K562 (cell line): ENCODE results near the gene IL27RA. TPM values are rescaled to one million over a fixed set of nuclear protein-coding genes. Genes with fewer than 3 reads are reported as not detected.

Experiments
- ATAC-seq: fragments of 200-7000 bp; cut with Tn5 transposase; 3 replicates; pipeline ENCODE4 v1.9.1; 2020; ENCODE audit warnings: moderate library complexity
- BruUV-seq: library from RNA; stranded (reverse); fragments of 400-500 nt; replicated peaks from 2 replicates; lab custom pipeline; 2021; lab: Mats Ljungman, UMichigan
- CTCF ChIA-PET: fragments of 300-600 bp; formaldehyde crosslinking; extraction: SDS; loops from one replicate; lab custom pipeline; 2021; ENCODE audit warnings: low intra/inter-chr PET ratio; lab: Yijun Ruan, JAX
- POLR2A ChIA-PET: fragments of 300-600, 350-650 bp; sonication (Branson Sonifier 250); formaldehyde crosslinking; extraction: SDS; loops from one replicate; lab custom pipeline; 2021; ENCODE audit warnings: antibody characterized with exemption, inconsistent platforms; lab: Yijun Ruan, JAX
- DNase-seq, 4 experiments: peaks; one replicate each; pipeline versions ENCODE4 v3.0.0 to v3.0.0-alpha.2; 2011 to 2018; ENCODE audit warnings: low spot score in 3 of 4, mixed read lengths in 3 of 4; ENCODE audit errors: extremely low read depth in 1 of 4
- FAIRE-seq: peaks from 2 replicates; lab custom pipeline; 2011; peaks lifted over from hg19 to GRCh38; lab: Jason Lieb, UNC
- H2AFZ ChIP-seq: 2 replicates; pipeline ENCODE4 v1.6.0; 2011; ENCODE audit warnings: low read depth, low read length, control low read depth, inconsistent platforms
- H3K27ac ChIP-seq: fragments of 200-600 bp; 3 replicates; pipeline ENCODE4 v1.8.0; 2011; ENCODE audit warnings: low read depth, mild to moderate bottlenecking, control low read depth, inconsistent platforms, low read length, moderate library complexity, mixed read lengths; ENCODE audit errors: extremely low read depth
- H3K27me3 ChIP-seq, 2 experiments: fragments of 300-600 bp in 1 of 2; 2 replicates in 1 of 2; 3 replicates in 1 of 2; pipeline versions ENCODE4 v1.6.0 to v1.8.0; 2011; ENCODE audit warnings: inconsistent platforms in 2 of 2, low read length in 2 of 2, mild to moderate bottlenecking in 1 of 2, mixed read lengths in 1 of 2, moderate library complexity in 1 of 2; ENCODE audit not compliant: control insufficient read depth in 2 of 2, insufficient read depth in 2 of 2
- H3K36me3 ChIP-seq: fragments of 300-600 bp; 3 replicates; pipeline ENCODE4 v1.8.0; 2011; ENCODE audit warnings: mild to moderate bottlenecking, low read length, inconsistent platforms; ENCODE audit not compliant: control insufficient read depth, insufficient read depth
- H3K4me1 ChIP-seq, 2 experiments: fragments of 200-600 bp in 1 of 2; replicated peaks in 1 of 2; 2 replicates in 1 of 2; 3 replicates in 1 of 2; pipeline versions ENCODE4 v1.5.1 to v1.8.0; 2011; ENCODE audit warnings: inconsistent platforms in 2 of 2, low read length in 2 of 2, mild to moderate bottlenecking in 1 of 2, mixed read lengths in 1 of 2, moderate library complexity in 1 of 2; ENCODE audit not compliant: control insufficient read depth in 2 of 2, insufficient read depth in 2 of 2
- H3K4me2 ChIP-seq: 2 replicates; pipeline ENCODE4 v1.6.1; 2011; ENCODE audit warnings: low read length, control low read depth, inconsistent platforms, mixed read lengths; ENCODE audit not compliant: insufficient read depth
- H3K4me3 ChIP-seq: fragments of 200-600 bp; sonication (generic), shearing (Covaris generic); 2 replicates; pipeline ENCODE4 v1.5.1; 2016; ENCODE audit warnings: control low read depth, inconsistent platforms
- H3K79me2 ChIP-seq: fragments of 200-600 bp; 3 replicates; pipeline ENCODE4 v1.8.0; 2011; ENCODE audit warnings: low read length, inconsistent platforms; ENCODE audit not compliant: control insufficient read depth, insufficient read depth
- H3K9ac ChIP-seq, 2 experiments: 2 replicates each; pipeline versions ENCODE4 v1.6.0 to v1.6.1; 2011; ENCODE audit warnings: low read depth in 2 of 2, low read length in 2 of 2, control low read depth in 1 of 2, inconsistent platforms in 1 of 2, mild to moderate bottlenecking in 1 of 2, mixed read lengths in 1 of 2; ENCODE audit not compliant: insufficient read depth in 1 of 2
- H3K9me1 ChIP-seq: one replicate; pipeline ENCODE4 v1.6.0; 2011; ENCODE audit warnings: inconsistent platforms, mild to moderate bottlenecking, low read length, moderate library complexity; ENCODE audit not compliant: control insufficient read depth, insufficient read depth
- H3K9me3 ChIP-seq: replicated peaks from 2 replicates; pipeline ENCODE4 v1.5.1; 2011; ENCODE audit warnings: low read depth, low read length, inconsistent platforms; ENCODE audit not compliant: control insufficient read depth, insufficient read depth
- H4K20me1 ChIP-seq: replicated peaks from 2 replicates; pipeline ENCODE4 v1.6.1; 2011; ENCODE audit warnings: low read length, inconsistent platforms, mixed read lengths; ENCODE audit not compliant: control insufficient read depth, insufficient read depth
- ETS1 ChIP-seq: conservative IDR thresholded peaks from 2 replicates; pipeline ENCODE4 v1.6.1; 2011; ENCODE audit warnings: low read depth, mild to moderate bottlenecking, low read length; ENCODE audit not compliant: control insufficient read depth
- KAT2B ChIP-seq: IDR thresholded peaks from one replicate; pipeline ENCODE4 v1.6.1; 2012; ENCODE audit warnings: low read depth, mild to moderate bottlenecking, control low read depth, inconsistent platforms, low read length, moderate library complexity
- MGA ChIP-seq: fragments of 450-650 bp; IDR thresholded peaks from 2 replicates; pipeline ENCODE4 v1.6.1; 2016; ENCODE audit warnings: mild to moderate bottlenecking, moderate library complexity
- NFE2L1 ChIP-seq: fragments of 450-650 bp; IDR thresholded peaks from 2 replicates; pipeline ENCODE4 v1.6.1; 2016; ENCODE audit warnings: missing genetic modification characterization, low read depth, mild to moderate bottlenecking, missing compliant biosample characterization, moderate library complexity, borderline replicate concordance
- TCF3 ChIP-seq: sonication (generic); formaldehyde crosslinking; IDR thresholded peaks from 2 replicates; pipeline ENCODE4 v1.4.0; 2020; ENCODE audit warnings: mild to moderate bottlenecking, missing genetic modification reagents
- WHSC1 ChIP-seq: IDR thresholded peaks from one replicate; pipeline ENCODE4 v1.6.1; 2012; ENCODE audit warnings: low read length, control low read depth, inconsistent platforms
- WGBS: fragments of 100-300 bp; shearing (Covaris generic); methylation state at CpG from one replicate; pipeline ENCODE4 v1.1.6; 2016; ENCODE audit warnings: low coverage, mixed read lengths; ENCODE audit not compliant: insufficient coverage; ENCODE audit errors: missing lambda C conversion rate; 5-methylcytosine and 5-hydroxymethylcytosine counted together
- in situ Hi-C: fragments of 300-500 bp; cut with MboI; formaldehyde crosslinking; loops from 4 replicates; pipeline ENCODE4 v1.15.0; 2018; ENCODE audit warnings: inconsistent platforms, mixed read lengths
- intact Hi-C: fragments of 100-400 bp; cut with micrococcal nuclease; formaldehyde crosslinking; loops from 2 replicates; pipeline ENCODE4 v1.14.2; 2022
- polyA plus RNA-seq, 8 experiments: library from polyadenylated mRNA; depleted of rRNA in 4 of 8; stranded (reverse) in 5 of 8; unstranded in 3 of 8; fragments of >200 nt; fragmentation: Nextera tagmentation in 2 of 8; fragmentation: Illumina TruSeq in 1 of 8; extraction: Ambion mirVana in 2 of 8; extraction: Trizol in 1 of 8; gene quantifications; 2 replicates each; pipeline versions ENCODE4 v1.2.1 to v1.2.3, GENCODE V29; 2011 to 2014; ENCODE audit warnings: inconsistent platforms in 1 of 8, missing spikeins in 1 of 8
- total RNA-seq, 7 experiments: library from RNA; depleted of rRNA in 6 of 7; stranded (reverse); fragments of >200 nt in 6 of 7; fragmentation: Illumina TruSeq in 2 of 7; extraction: Trizol in 2 of 7; gene quantifications; 2 replicates each; pipeline versions ENCODE4 v1.2.1 to v1.2.3, GENCODE V29; 2011 to 2021; ENCODE audit warnings: low replicate concordance in 1 of 7

IL27RA gene
- total and polyA plus RNA-seq, 9 of the 15 experiments (the other 6 are each of a cell fraction or from before 2014, with no cell fraction given): 1.9 to 15.9 (median 12.0) TPM

- H3K79me2 ChIP-seq: peaks cover 67% of the 10 kb centered on the region
- TF ChIP-seq KAT2B (no peak), WHSC1 (no peak), TCF3 (CRISPR knock-in tag) (no peak), ETS1 (no peak), MGA (no peak), NFE2L1 (tag) (no peak)
Observed at GRCh38 chr19:14000691-14001375, 30.7 kb upstream of the IL27RA start.

More at GRCh38 chr19:14000691-14001375, 30.7 kb upstream of the IL27RA start:
- peaks cover 26 to 28% of the 10 kb centered on the region in 2 experiments for H3K4me1 ChIP-seq
- no peaks in the 10 kb centered on the region for H3K27me3 ChIP-seq
- FAIRE-seq (no peak), DNase-seq (no peak), ATAC-seq (no peak)
- ChIA-PET CTCF (no interaction called here), POLR2A (interaction anchor here (0.6 kb wide), 2 partner anchors 30 to 40 kb away, joined by 3 to 4 read pairs; no protein-coding TSS in a partner anchor)
- no peaks in the 10 kb centered on the region for H3K9me1 ChIP-seq
- no TSS peak for BruUV-seq
- 87% methylated on average over 13 of the region's 13 CpGs for WGBS
- no peaks in the 10 kb centered on the region for H4K20me1 ChIP-seq
- no peak overlapping the region for H2AFZ ChIP-seq
- H3K4me2 ChIP-seq: no peak overlapping the region
- peak overlapping the region in 1 of 2 experiments; percentile 3; a peak in 1 of 4 replicates for H3K9ac ChIP-seq
- H3K36me3 ChIP-seq: peaks cover 34% of the 10 kb centered on the region; the same call in 2 of the 3 replicates
- no peak overlapping the region for H3K27ac ChIP-seq
- in situ Hi-C loops: no loop called here
- intact Hi-C loops: no loop called here
- no peaks in the 10 kb centered on the region for H3K9me3 ChIP-seq
- no peak overlapping the region for H3K4me3 ChIP-seq
